CMK (cell line): Measurements from ENCODE around the gene SMIM11.
"Not testable (repeated sequence)": the region's sequence is repeated elsewhere in the genome, so short reads cannot be mapped to it uniquely, and the experiment has no call there.

ENCODE experiments used
- DNase-seq: peaks from one replicate; pipeline ENCODE4 v3.0.0-alpha.2; 2010; ENCODE audit warnings: low read depth

Gene SMIM11

DNA sequence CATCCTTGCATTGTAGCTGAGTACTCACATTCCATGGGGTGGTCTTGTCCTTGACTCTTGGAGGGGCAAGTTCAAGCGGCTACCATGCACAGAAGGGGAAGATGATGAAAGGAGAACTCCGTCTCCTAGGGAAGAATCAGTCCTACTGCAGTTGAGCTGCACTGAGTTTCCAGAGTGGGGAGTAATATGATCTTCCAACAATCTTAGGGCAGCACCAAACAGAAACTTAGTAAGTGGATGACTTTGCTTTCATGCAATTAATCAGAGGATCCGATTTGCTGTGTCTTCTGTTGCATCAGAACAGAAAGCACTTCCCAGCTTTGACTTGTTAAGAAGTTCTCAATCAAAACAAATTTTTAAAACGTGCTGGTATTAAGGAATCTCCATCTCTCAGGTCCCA lies 48.5 kb downstream of the SMIM11 start, which contains the start of gene SMIM34:
Gene SMIM34, minus strand, starts transcription at position 147 of the 400 bp plus-strand sequence. Its CDS starts 112 bp downstream, at position 35.
- DNase-seq = not testable (repeated sequence)

DNA sequence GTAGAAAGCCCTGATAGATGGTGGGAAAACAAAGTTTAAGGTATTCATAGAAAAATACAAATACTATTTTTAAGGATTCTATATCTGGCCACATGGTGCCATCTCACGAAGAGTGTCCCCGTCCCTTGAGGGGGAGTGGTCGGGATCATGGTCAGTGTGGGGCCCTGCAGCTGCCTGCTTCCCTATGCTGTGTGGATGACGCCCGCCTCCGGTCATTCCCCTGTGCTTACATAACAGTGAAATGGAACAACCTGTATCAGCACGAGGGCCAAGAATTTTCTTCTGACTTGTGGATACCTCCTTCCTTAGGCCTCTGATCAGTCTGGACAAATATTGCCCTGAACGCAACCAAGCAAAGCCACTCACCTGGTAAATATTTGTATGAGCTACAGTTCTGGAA lies 52.0 kb downstream of the SMIM11 start:
- DNase-seq = not testable (repeated sequence)

DNA sequence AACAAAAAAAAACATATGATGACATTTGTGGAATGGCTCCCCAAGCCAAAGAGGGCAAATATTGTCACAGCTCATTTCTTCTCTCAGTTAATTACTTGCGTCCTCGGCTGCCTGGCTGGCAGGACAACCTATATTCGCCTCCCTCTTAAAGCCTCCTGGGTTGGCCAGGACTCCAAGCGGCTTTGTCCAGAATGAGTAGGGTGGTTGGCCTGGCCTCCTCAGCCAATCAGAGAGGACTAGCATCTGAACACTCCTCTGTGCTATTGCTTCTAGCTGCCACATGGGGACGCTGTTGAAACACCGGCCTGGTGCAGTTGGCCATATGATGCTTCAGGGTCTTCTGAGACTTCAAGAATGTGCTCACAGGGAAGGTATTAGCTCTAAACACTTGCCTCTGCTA lies 53.1 kb downstream of the SMIM11 start:
- not testable (repeated sequence) for DNase-seq

DNA sequence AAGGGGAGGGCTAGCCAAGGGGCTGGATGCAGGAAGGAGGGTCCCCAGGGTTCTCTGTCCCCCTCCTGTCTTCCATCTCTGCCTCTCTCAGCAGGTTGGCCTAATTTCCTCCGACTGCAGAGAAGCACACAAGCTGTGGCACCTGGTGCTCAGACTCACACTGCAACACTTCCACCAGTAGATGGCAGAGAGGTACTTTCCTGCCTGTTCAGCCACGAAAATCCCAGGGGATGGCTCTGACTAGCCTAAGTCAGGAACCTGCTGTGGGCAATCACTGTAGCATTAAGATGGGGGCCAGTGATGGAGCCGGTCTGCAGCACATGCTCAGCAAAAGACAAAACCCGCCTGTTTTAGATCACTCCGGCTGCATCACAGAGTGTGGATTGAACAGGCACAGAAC lies 54.4 kb downstream of the SMIM11 start:
- not testable (repeated sequence) for DNase-seq
